ENCODE data around the gene UPP1. TPM values are rescaled to one million over a fixed set of nuclear protein-coding genes. Genes with fewer than 3 reads are reported as not detected.

UPP1 gene
- total and polyA plus RNA-seq, 2 of the 13 experiments (the other 11 are each of a cell fraction or from before 2014, with no cell fraction given), result 5.7 to 9.8 TPM

GRCh38 chr7:48140001-48140681 is 51.1 kb downstream of the UPP1 start (continued):
- TF ChIP-seq FOXK2 (IDR thresholded peaks at IDR 0.05) (peak; percentile 96), ZKSCAN5 (CRISPR knock-in tag; IDR thresholded peaks at IDR 0.05) (0 out of 2 replicates have a peak, but pooled peaks have one; percentile 24), CREB1 (IDR thresholded peaks at IDR 0.05) (peak; percentile 32; the same call in 1 of the 2 replicates), CREB1 (CRISPR knock-in tag; IDR thresholded peaks at IDR 0.05) (peak; percentile 53; the same call in 1 of the 2 replicates), ZUFSP (CRISPR knock-in tag; IDR thresholded peaks at IDR 0.05; ENCODE audit: borderline replicate concordance) (no peak), REST (IDR thresholded peaks at IDR 0.05; ENCODE audit: borderline replicate concordance in 1 of 2, low read depth in 1 of 2, low read length in 2 of 2) (peak in 1 of 2 experiments; percentile 66; a peak in 1 of 4 replicates), BRD4 (CRISPR knock-in tag; IDR thresholded peaks at IDR 0.05) (0 out of 2 replicates have a peak, but pooled peaks have one; percentile 23), ZNF703 (CRISPR knock-in tag; IDR thresholded peaks at IDR 0.05; ENCODE audit: borderline replicate concordance) (no peak), ZBTB44 (CRISPR knock-in tag; IDR thresholded peaks at IDR 0.05) (peak; percentile 48; the same call in 1 of the 2 replicates), ZNF354B (CRISPR knock-in tag; IDR thresholded peaks at IDR 0.05) (no peak), ZNF280D (CRISPR knock-in tag; IDR thresholded peaks at IDR 0.05) (0 out of 2 replicates have a peak, but pooled peaks have one; percentile 46), MTF2 (CRISPR knock-in tag; IDR thresholded peaks at IDR 0.05; ENCODE audit: borderline replicate concordance) (no peak), ZNF383 (CRISPR knock-in tag; IDR thresholded peaks at IDR 0.05; ENCODE audit: borderline replicate concordance) (no peak), ZNF264 (CRISPR knock-in tag; IDR thresholded peaks at IDR 0.05) (peak; percentile 76; the same call in 1 of the 2 replicates), ZNF629 (CRISPR knock-in tag; conservative IDR thresholded peaks at IDR 0.05) (peak; percentile 68), BCL6 (CRISPR knock-in tag; IDR thresholded peaks at IDR 0.05) (peak; percentile 97)
- TF ChIP-seq, protein P1, sequence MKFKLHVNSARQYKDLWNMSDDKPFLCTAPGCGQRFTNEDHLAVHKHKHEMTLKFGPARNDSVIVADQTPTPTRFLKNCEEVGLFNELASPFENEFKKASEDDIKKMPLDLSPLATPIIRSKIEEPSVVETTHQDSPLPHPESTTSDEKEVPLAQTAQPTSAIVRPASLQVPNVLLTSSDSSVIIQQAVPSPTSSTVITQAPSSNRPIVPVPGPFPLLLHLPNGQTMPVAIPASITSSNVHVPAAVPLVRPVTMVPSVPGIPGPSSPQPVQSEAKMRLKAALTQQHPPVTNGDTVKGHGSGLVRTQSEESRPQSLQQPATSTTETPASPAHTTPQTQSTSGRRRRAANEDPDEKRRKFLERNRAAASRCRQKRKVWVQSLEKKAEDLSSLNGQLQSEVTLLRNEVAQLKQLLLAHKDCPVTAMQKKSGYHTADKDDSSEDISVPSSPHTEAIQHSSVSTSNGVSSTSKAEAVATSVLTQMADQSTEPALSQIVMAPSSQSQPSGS (CRISPR knock-in tag; IDR thresholded peaks at IDR 0.05), result peak; percentile 70; the same call in 1 of the 2 replicates

Data from HepG2 (cell line).